GM12873 (cell line): ENCODE results near the gene QKI.

ENCODE experiments used
- TF ChIP-seq, protein P1 (sequence below): IDR thresholded peaks from 2 replicates; pipeline ENCODE4 v1.5.1; 2012; ENCODE audit warnings: low read depth, mild to moderate bottlenecking, moderate library complexity, low read length, control low read depth; ENCODE audit not compliant: insufficient read depth; ENCODE audit errors: missing control alignments

The QKI gene

DNA sequence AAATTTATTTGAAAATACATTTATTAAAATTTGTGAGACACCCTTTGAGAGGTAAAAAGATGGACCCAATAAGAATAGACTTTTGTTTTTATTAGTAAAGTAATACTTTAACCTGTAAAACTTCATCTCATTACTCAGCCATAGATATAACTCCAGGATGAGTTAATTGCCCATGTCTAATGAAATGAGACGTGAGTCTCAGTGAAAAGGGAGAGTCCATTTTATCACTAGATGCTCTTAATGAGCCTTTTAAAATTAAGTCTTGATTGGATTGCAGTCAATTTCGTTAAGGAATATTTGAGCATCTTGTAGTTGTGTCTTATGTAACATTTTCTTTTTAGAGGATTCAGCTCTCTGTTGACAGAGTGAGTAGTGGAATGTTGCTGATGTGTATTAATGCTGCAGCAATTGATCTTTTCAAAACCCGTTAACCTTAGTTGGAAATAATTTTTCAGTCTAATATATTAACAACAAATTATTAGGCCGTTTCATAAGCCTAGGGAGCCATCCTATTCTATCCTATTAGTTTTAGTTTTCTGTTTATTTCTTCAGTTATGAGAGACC lies 77.3 kb downstream of the QKI start:
- TF ChIP-seq, protein P1, sequence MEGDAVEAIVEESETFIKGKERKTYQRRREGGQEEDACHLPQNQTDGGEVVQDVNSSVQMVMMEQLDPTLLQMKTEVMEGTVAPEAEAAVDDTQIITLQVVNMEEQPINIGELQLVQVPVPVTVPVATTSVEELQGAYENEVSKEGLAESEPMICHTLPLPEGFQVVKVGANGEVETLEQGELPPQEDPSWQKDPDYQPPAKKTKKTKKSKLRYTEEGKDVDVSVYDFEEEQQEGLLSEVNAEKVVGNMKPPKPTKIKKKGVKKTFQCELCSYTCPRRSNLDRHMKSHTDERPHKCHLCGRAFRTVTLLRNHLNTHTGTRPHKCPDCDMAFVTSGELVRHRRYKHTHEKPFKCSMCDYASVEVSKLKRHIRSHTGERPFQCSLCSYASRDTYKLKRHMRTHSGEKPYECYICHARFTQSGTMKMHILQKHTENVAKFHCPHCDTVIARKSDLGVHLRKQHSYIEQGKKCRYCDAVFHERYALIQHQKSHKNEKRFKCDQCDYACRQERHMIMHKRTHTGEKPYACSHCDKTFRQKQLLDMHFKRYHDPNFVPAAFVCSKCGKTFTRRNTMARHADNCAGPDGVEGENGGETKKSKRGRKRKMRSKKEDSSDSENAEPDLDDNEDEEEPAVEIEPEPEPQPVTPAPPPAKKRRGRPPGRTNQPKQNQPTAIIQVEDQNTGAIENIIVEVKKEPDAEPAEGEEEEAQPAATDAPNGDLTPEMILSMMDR, result no peak

GRCh38 chr6:163494279-163494727 lies 79.8 kb downstream of the QKI start:
- TF ChIP-seq, protein P1, result no peak

- TF ChIP-seq, protein P1, result no peak
Observed at GRCh38 chr6:163496205-163496604, 81.7 kb downstream of the QKI start.

GRCh38 chr6:163500105-163500504 lies 85.6 kb downstream of the QKI start:
- TF ChIP-seq, protein P1, result no peak

- TF ChIP-seq, protein P1, result no peak
Observed at GRCh38 chr6:163501026-163501425, 86.5 kb downstream of the QKI start.

GRCh38 chr6:163501439-163501838 lies 86.9 kb downstream of the QKI start:
- TF ChIP-seq, protein P1, result no peak

DNA sequence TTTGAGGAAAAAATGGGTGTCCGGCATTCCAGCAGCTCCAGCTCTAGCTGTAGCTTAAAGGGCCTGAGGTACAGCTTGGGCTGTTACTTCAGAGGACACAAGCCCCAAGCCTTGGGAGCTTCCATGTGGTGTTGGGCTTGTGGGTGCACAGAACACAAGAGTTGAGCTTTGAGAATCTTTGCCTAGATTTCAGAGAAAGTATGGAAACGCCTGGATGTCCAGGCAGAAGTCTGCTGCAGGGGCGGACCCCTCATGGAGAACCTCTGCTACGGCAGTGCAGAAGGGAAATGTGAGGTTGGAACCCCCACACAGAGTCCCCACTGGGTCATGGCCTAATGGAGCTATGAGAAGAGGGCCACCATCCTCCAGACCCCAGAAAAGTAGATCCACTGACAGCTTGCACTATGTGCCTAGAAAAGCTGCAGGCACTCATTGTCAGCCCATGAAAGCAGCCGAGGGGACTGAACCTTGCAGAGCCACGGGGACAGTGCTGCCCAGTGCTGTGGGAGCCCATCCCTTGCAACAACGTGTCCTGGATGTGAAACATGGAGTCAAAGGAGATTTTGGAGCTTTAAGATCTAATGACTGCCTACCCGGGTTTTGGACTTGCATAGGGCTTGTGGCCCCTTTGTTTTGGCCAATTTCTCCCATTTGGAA lies 90.6 kb downstream of the QKI start:
- TF ChIP-seq, protein P1, result no peak
